MM.1S (cell line): Measurements from ENCODE around the gene DCAF8L2.

ENCODE experiments used
- DNase-seq: peaks from one replicate; pipeline ENCODE4 v3.0.0-alpha.2; 2015
- H2AFZ ChIP-seq: fragments of 300-600 bp; sonication (generic); 2 replicates; pipeline ENCODE4 v1.6.0; 2016; ENCODE audit warnings: antibody characterized with exemption, low read length
- H3F3A ChIP-seq: fragments of 300-600 bp; sonication (generic); 2 replicates; pipeline ENCODE4 v1.6.1; 2016; ENCODE audit warnings: mild to moderate bottlenecking, antibody characterized with exemption, low read length, moderate library complexity, mixed read lengths; ENCODE audit not compliant: insufficient read depth
- H3K27ac ChIP-seq: fragments of 300-600 bp; sonication (generic); 2 replicates; pipeline ENCODE4 v1.5.1; 2016; ENCODE audit warnings: mild to moderate bottlenecking, low read length
- H3K27me3 ChIP-seq: fragments of 300-600 bp; sonication (generic); replicated peaks from 2 replicates; pipeline ENCODE4 v1.6.0; 2016; ENCODE audit warnings: low read length; ENCODE audit not compliant: insufficient read depth
- H3K36me3 ChIP-seq: fragments of 300-600 bp; sonication (generic); replicated peaks from 2 replicates; pipeline ENCODE4 v1.6.1; 2016; ENCODE audit warnings: mild to moderate bottlenecking, low read length, mixed read lengths; ENCODE audit not compliant: insufficient read depth
- H3K4me1 ChIP-seq: fragments of 300-600 bp; sonication (generic); 2 replicates; pipeline ENCODE4 v1.6.1; 2016; ENCODE audit warnings: low read length, mixed read lengths
- H3K4me2 ChIP-seq: fragments of 300-600 bp; sonication (generic); 2 replicates; pipeline ENCODE4 v1.6.0; 2016; ENCODE audit warnings: low read depth, low read length
- H3K4me3 ChIP-seq: fragments of 300-600 bp; sonication (generic); 2 replicates; pipeline ENCODE4 v1.5.1; 2016; ENCODE audit warnings: low read length, mixed read lengths
- H3K79me2 ChIP-seq: fragments of 300-600 bp; sonication (generic); 2 replicates; pipeline ENCODE4 v1.6.1; 2016; ENCODE audit warnings: mixed run types, low read length, mixed read lengths
- H3K9ac ChIP-seq: fragments of 300-600 bp; sonication (generic); 2 replicates; pipeline ENCODE4 v1.6.1; 2016; ENCODE audit warnings: low read length, mixed read lengths
- H3K9me2 ChIP-seq: fragments of 300-600 bp; sonication (generic); replicated peaks from 2 replicates; pipeline ENCODE4 v1.6.1; 2016; ENCODE audit warnings: mild to moderate bottlenecking, low read length, mixed read lengths; ENCODE audit not compliant: insufficient read depth
- H3K9me3 ChIP-seq: fragments of 300-600 bp; sonication (generic); replicated peaks from 2 replicates; pipeline ENCODE4 v1.6.1; 2016; ENCODE audit warnings: mild to moderate bottlenecking, low read length, mixed read lengths; ENCODE audit not compliant: insufficient read depth
- H4K20me1 ChIP-seq: fragments of 300-600 bp; sonication (generic); 2 replicates; pipeline ENCODE4 v1.6.1; 2016; ENCODE audit warnings: mild to moderate bottlenecking, low read length, moderate library complexity, mixed read lengths; ENCODE audit not compliant: insufficient read depth
- EZH2 ChIP-seq: fragments of 300-600 bp; sonication (generic); optimal IDR thresholded peaks from 2 replicates; pipeline ENCODE3; 2017; ENCODE audit warnings: low read depth, mild to moderate bottlenecking, antibody characterized with exemption, low read length, mixed read lengths
- EZH2phosphoT487 ChIP-seq: fragments of 300-600 bp; sonication (generic); IDR thresholded peaks from 2 replicates; pipeline ENCODE4 v1.6.1; 2018; ENCODE audit warnings: antibody characterized with exemption, low read length
- TF ChIP-seq, protein P1 (sequence below): fragments of 300-600 bp; sonication (generic); IDR thresholded peaks from 2 replicates; pipeline ENCODE4 v1.5.1; 2016; ENCODE audit warnings: antibody characterized with exemption, low read length, mixed read lengths

DCAF8L2 gene

DNA sequence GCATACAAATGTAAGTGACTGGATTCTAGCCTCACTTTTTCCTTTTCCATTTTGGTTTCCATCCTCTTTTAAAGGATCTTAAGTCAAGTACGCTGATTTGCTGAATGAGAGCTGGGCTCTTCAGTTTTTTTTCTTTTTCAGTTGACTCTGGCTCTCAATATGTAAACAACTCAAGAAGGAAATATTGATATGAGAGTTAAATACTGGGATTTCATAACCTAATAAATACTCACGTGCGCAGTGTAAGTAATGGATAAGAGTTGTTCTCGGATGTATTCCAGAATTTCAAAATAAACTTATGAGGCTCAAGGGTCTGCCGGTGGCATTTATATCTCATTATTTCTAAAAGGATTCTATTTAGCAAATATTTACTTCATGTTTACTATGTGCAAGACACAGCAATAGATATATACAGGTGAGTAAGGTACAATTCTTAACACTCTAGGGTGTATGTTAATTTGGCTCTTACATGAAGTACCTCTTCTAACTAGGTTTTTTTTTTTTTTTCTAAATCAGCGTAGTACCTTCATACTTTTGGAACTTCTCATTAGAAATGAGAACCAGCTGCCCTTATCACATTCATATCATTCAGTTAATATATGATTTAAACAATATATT is 206.6 kb downstream of the DCAF8L2 start:
- Histone ChIP-seq H3K4me2 (no peak overlapping the region), H3K27ac (no peak overlapping the region), H3K36me3 (no peaks in the 10 kb centered on the region), H3K4me3 (no peak overlapping the region), H3K4me1 (no peaks in the 10 kb centered on the region), H4K20me1 (no peaks in the 10 kb centered on the region), H3K9me3 (no peaks in the 10 kb centered on the region), H3K9me2 (no peaks in the 10 kb centered on the region), H3K79me2 (no peaks in the 10 kb centered on the region), H3K27me3 (no peaks in the 10 kb centered on the region), H3F3A (no peaks in the 10 kb centered on the region), H3K9ac (no peak overlapping the region), H2AFZ (no peak overlapping the region)
- DNase-seq: no peak
- TF ChIP-seq EZH2 (no peak), EZH2phosphoT487 (no peak)
- TF ChIP-seq, protein P1, sequence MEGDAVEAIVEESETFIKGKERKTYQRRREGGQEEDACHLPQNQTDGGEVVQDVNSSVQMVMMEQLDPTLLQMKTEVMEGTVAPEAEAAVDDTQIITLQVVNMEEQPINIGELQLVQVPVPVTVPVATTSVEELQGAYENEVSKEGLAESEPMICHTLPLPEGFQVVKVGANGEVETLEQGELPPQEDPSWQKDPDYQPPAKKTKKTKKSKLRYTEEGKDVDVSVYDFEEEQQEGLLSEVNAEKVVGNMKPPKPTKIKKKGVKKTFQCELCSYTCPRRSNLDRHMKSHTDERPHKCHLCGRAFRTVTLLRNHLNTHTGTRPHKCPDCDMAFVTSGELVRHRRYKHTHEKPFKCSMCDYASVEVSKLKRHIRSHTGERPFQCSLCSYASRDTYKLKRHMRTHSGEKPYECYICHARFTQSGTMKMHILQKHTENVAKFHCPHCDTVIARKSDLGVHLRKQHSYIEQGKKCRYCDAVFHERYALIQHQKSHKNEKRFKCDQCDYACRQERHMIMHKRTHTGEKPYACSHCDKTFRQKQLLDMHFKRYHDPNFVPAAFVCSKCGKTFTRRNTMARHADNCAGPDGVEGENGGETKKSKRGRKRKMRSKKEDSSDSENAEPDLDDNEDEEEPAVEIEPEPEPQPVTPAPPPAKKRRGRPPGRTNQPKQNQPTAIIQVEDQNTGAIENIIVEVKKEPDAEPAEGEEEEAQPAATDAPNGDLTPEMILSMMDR: no peak

DNA sequence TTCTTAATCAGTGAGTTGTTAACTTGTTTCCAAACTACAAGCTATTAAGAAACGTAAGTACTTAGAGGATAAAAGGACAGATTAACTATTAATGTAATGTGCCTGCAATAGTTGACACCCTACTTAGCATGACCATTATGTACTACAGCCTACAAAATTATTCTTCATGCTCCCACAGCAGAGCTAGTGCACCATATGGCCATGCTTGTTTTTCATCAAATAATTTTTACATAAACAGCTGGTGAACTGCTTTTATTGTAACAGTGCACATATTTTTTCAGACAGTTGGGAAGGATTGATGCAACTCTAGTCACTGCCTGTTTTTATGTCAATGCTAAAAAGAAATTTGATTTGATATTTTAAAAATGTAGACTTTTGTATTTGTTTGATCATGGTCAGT is 207.4 kb downstream of the DCAF8L2 start:
- DNase-seq: no peak
- no peaks in the 10 kb centered on the region for H3K36me3 ChIP-seq
- no peak overlapping the region for H3K9ac ChIP-seq
- H3K4me3 ChIP-seq: no peak overlapping the region
- no peaks in the 10 kb centered on the region for H3K4me1 ChIP-seq
- H3K9me3 ChIP-seq: no peaks in the 10 kb centered on the region
- H3K79me2 ChIP-seq: no peaks in the 10 kb centered on the region
- no peaks in the 10 kb centered on the region for H4K20me1 ChIP-seq
- no peak overlapping the region for H3K4me2 ChIP-seq
- no peaks in the 10 kb centered on the region for H3K9me2 ChIP-seq
- no peaks in the 10 kb centered on the region for H3F3A ChIP-seq
- H3K27me3 ChIP-seq: no peaks in the 10 kb centered on the region
- no peak overlapping the region for H3K27ac ChIP-seq
- TF ChIP-seq, protein P1: no peak
- TF ChIP-seq EZH2: no peak
- TF ChIP-seq EZH2phosphoT487: no peak
- no peak overlapping the region for H2AFZ ChIP-seq
